Mesenchymal stem cell (in vitro differentiated cells and primary cell): ENCODE results near the gene NOX3.
A peak's percentile ranks its signal among the peaks of the same experiment; 100 is the strongest.

Experiments used
- DNase-seq: peaks from one replicate; pipeline ENCODE4 v3.0.0-alpha.2; 2013
- H2AFZ ChIP-seq: one replicate; pipeline ENCODE4 v1.6.1; 2013; ENCODE audit warnings: low read depth, mild to moderate bottlenecking, control low read depth, inconsistent platforms, low read length, moderate library complexity
- H2AK5ac ChIP-seq: 2 replicates; pipeline ENCODE4 v1.6.1; 2013; ENCODE audit warnings: low read length, moderate library complexity, mild to moderate bottlenecking, inconsistent platforms; ENCODE audit not compliant: severe bottlenecking
- H2BK120ac ChIP-seq: one replicate; pipeline ENCODE4 v1.6.1; 2013; ENCODE audit warnings: low read depth, mild to moderate bottlenecking, inconsistent platforms, low read length, moderate library complexity
- H2BK12ac ChIP-seq, 2 experiments: one replicate each; pipeline ENCODE4 v1.6.1; 2013; ENCODE audit warnings: inconsistent platforms in 2 of 2, low read length in 2 of 2, mild to moderate bottlenecking in 2 of 2, moderate library complexity in 2 of 2, control low read depth in 1 of 2
- H2BK15ac ChIP-seq: one replicate; pipeline ENCODE4 v1.6.1; 2013; ENCODE audit warnings: mild to moderate bottlenecking, low read depth, inconsistent platforms; ENCODE audit not compliant: poor library complexity, severe bottlenecking
- H2BK5ac ChIP-seq: 2 replicates; pipeline ENCODE4 v1.6.1; 2013; ENCODE audit warnings: low read depth, mild to moderate bottlenecking, low read length, control low read depth, inconsistent platforms; ENCODE audit not compliant: poor library complexity, severe bottlenecking
- H3K14ac ChIP-seq, 2 experiments: one replicate each; pipeline ENCODE4 v1.6.1; 2013; ENCODE audit warnings: inconsistent platforms in 2 of 2, low read length in 2 of 2, control low read depth in 1 of 2, mild to moderate bottlenecking in 1 of 2, moderate library complexity in 1 of 2
- H3K18ac ChIP-seq, 2 experiments: one replicate each; pipeline ENCODE4 v1.6.1; 2013; ENCODE audit warnings: inconsistent platforms in 2 of 2, low read length in 2 of 2, control low read depth in 1 of 2, low read depth in 1 of 2, mild to moderate bottlenecking in 1 of 2
- H3K23ac ChIP-seq, 2 experiments: one replicate each; pipeline ENCODE4 v1.6.1; 2013; ENCODE audit warnings: inconsistent platforms in 2 of 2, low read length in 2 of 2, mild to moderate bottlenecking in 2 of 2, moderate library complexity in 2 of 2, control low read depth in 1 of 2
- H3K27ac ChIP-seq: 2 replicates; pipeline ENCODE4 v1.5.1; 2013; ENCODE audit warnings: mild to moderate bottlenecking, moderate library complexity, low read length, control low read depth, inconsistent platforms; ENCODE audit not compliant: poor library complexity, severe bottlenecking
- H3K27me3 ChIP-seq, 2 experiments: 2 replicates each; pipeline versions ENCODE4 v1.6.1 to v1.7.0; 2013; ENCODE audit warnings: low read length in 2 of 2, mild to moderate bottlenecking in 2 of 2, moderate library complexity in 2 of 2, control low read depth in 1 of 2, inconsistent platforms in 1 of 2; ENCODE audit not compliant: control insufficient read depth in 1 of 2, insufficient read depth in 1 of 2
- H3K36me3 ChIP-seq, 2 experiments: 2 replicates each; pipeline versions ENCODE4 v1.6.1 to v1.7.0; 2013; ENCODE audit warnings: low read length in 2 of 2, control low read depth in 1 of 2, inconsistent platforms in 1 of 2, low read depth in 1 of 2, mild to moderate bottlenecking in 1 of 2; ENCODE audit not compliant: insufficient read depth in 2 of 2, control insufficient read depth in 1 of 2
- H3K4ac ChIP-seq, 2 experiments: one replicate each; pipeline ENCODE4 v1.6.1; 2013; ENCODE audit warnings: inconsistent platforms in 2 of 2, low read length in 2 of 2, mild to moderate bottlenecking in 2 of 2, moderate library complexity in 2 of 2, control low read depth in 1 of 2, low read depth in 1 of 2
- H3K4me1 ChIP-seq: 2 replicates; pipeline ENCODE4 v1.6.1; 2013; ENCODE audit warnings: low read depth, low read length, control low read depth; ENCODE audit not compliant: control insufficient read depth, insufficient read depth
- H3K4me2 ChIP-seq: 2 replicates; pipeline ENCODE4 v1.6.1; 2013; ENCODE audit warnings: low read length, mild to moderate bottlenecking, inconsistent platforms; ENCODE audit not compliant: poor library complexity, severe bottlenecking
- H3K4me3 ChIP-seq, 2 experiments: 2 replicates each; pipeline versions ENCODE4 v1.5.1 to v1.7.0; 2013; ENCODE audit warnings: low read length in 2 of 2, mild to moderate bottlenecking in 2 of 2, control low read depth in 1 of 2, low read depth in 1 of 2; ENCODE audit not compliant: insufficient read depth in 1 of 2
- H3K79me1 ChIP-seq: replicated peaks from 2 replicates; pipeline ENCODE4 v1.6.1; 2013; ENCODE audit warnings: mild to moderate bottlenecking, control low read depth, low read length, inconsistent platforms; ENCODE audit not compliant: poor library complexity, severe bottlenecking
- H3K9ac ChIP-seq: 2 replicates; pipeline ENCODE4 v1.7.0; 2013; ENCODE audit warnings: mild to moderate bottlenecking, low read length, moderate library complexity
- H3K9me3 ChIP-seq: 2 replicates; pipeline ENCODE4 v1.7.0; 2013; ENCODE audit warnings: mild to moderate bottlenecking, low read length; ENCODE audit not compliant: control insufficient read depth
- H4K8ac ChIP-seq: one replicate; pipeline ENCODE4 v1.6.1; 2013; ENCODE audit warnings: inconsistent platforms, mild to moderate bottlenecking, low read length, moderate library complexity
- H4K91ac ChIP-seq: one replicate; pipeline ENCODE4 v1.6.1; 2013; ENCODE audit warnings: mild to moderate bottlenecking, low read length, inconsistent platforms
- WGBS: methylation state at CpG from one replicate; pipeline ENCODE4 v1.1.7; 2013; ENCODE audit warnings: mixed read lengths; 5-methylcytosine and 5-hydroxymethylcytosine counted together

The NOX3 gene

DNA sequence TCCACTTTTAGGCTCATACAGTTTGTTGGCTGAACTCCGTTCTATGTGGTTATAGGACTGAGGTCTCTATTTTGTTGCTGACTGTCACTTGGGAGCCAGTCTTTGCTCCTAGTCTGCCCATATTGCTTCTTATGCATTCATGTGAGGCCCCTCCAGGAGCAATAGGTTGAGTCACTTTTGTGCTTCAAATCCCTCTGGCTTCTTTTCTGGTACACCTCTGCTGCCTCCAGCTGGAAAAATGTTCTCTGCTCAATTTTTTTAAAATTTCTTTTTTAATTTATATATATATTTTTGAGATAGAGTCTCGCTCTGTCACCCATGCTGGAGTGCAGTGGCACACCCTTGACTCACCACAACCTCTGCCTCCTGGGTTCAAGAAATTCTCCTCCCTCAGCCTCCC, 42.7 kb upstream of the NOX3 start:
- Histone ChIP-seq H2AK5ac (no peak overlapping the region), H2BK5ac (no peak overlapping the region), H3K36me3 (no peaks in the 10 kb centered on the region), H2BK12ac (no peak overlapping the region), H3K4me1 (no peaks in the 10 kb centered on the region), H3K79me1 (no peaks in the 10 kb centered on the region), H3K4ac (no peak overlapping the region), H2AFZ (no peak overlapping the region), H3K9ac (no peak overlapping the region), H3K27me3 (no peaks in the 10 kb centered on the region), H3K4me3 (no peak overlapping the region), H2BK120ac (no peak overlapping the region), H4K8ac (no peak overlapping the region), H3K18ac (peak overlapping the region in 1 of 2 experiments; percentile 37), H4K91ac (no peak overlapping the region), H3K23ac (no peak overlapping the region), H3K4me2 (no peak overlapping the region), H3K27ac (no peak overlapping the region), H2BK15ac (no peak overlapping the region), H3K14ac (no peak overlapping the region), H3K9me3 (peaks cover 4% of the 10 kb centered on the region)
- WGBS = 100% methylated on average over 2 of the region's 2 CpGs
- DNase-seq = no peak

- H3K18ac ChIP-seq = no peak overlapping the region
- WGBS = 100% methylated on average over 1 of the region's 3 CpGs
- no peak overlapping the region for H3K27ac ChIP-seq
- H2BK15ac ChIP-seq = no peak overlapping the region
- H3K4ac ChIP-seq = no peak overlapping the region
- H2AK5ac ChIP-seq = no peak overlapping the region
- H3K9ac ChIP-seq = no peak overlapping the region
- DNase-seq = no peak
- no peaks in the 10 kb centered on the region for H3K4me1 ChIP-seq
- no peak overlapping the region for H2BK120ac ChIP-seq
- H3K27me3 ChIP-seq = no peaks in the 10 kb centered on the region
- peaks cover under 1% of the 10 kb centered on the region for H3K9me3 ChIP-seq
- no peak overlapping the region for H3K4me3 ChIP-seq
- H4K91ac ChIP-seq = no peak overlapping the region
- no peak overlapping the region for H2BK12ac ChIP-seq
- no peak overlapping the region for H2BK5ac ChIP-seq
- no peak overlapping the region for H2AFZ ChIP-seq
- H3K4me2 ChIP-seq = no peak overlapping the region
- H3K23ac ChIP-seq = no peak overlapping the region
- no peaks in the 10 kb centered on the region for H3K79me1 ChIP-seq
- no peak overlapping the region for H4K8ac ChIP-seq
- no peak overlapping the region for H3K14ac ChIP-seq
- no peaks in the 10 kb centered on the region for H3K36me3 ChIP-seq
Measured at GRCh38 chr6:155497273-155497672, 41.6 kb upstream of the NOX3 start.

DNA sequence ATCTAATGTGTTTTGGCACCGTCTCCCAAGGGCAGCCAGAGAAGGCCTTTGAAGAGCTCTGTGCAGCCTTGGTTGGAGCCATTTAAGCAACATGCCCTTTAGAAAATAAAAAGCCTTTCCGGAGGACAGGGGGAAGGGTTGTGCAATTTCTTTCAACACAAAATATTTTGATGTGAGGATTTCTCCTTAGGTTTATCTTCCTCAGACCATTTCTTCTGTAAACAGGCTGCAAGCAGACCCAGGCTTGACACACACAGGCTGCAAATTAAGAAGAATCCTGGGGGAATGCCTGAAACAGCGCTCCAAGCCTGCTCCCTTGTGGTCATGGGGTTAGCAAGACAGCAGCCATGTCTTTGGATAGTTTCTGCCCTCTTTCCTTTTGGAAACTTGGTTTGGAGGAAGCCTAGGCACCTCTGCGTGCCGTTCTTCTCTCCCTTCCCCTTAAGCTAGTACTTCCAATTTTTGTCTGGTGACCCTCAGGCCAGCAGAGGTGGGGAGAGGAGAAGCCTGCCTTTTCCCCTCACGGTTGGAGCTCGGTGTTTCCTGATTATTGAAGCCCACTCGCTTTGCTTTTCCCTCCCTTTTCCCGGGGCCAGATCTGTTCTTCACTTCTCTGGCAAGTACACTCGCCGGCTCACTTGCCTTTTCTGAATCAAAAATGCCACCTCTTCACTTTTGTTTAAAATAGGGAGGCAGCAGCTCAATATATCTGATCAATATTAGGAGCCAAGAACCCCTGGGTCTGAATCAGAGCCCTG, 39.6 kb upstream of the NOX3 start:
- Histone ChIP-seq H3K14ac (peak overlapping the region; percentile 18 to 19), H4K8ac (peak overlapping the region; percentile 86), H3K79me1 (no peaks in the 10 kb centered on the region), H3K4ac (peak overlapping the region; percentile 86 to 96), H3K9me3 (no peaks in the 10 kb centered on the region), H2AFZ (peak overlapping the region; percentile 36), H3K27ac (no peak overlapping the region), H3K9ac (peak overlapping the region; percentile 82), H3K27me3 (no peaks in the 10 kb centered on the region), H3K36me3 (no peaks in the 10 kb centered on the region), H3K18ac (peak overlapping the region; percentile 70 to 96), H2BK120ac (peak overlapping the region; percentile 99), H2BK5ac (no peak overlapping the region), H3K4me1 (no peaks in the 10 kb centered on the region), H2BK12ac (peak overlapping the region; percentile 93 to 94), H4K91ac (peak overlapping the region; percentile 76), H2AK5ac (peak overlapping the region; percentile 76), H3K23ac (no peak overlapping the region), H2BK15ac (peak overlapping the region; percentile 95), H3K4me3 (no peak overlapping the region), H3K4me2 (no peak overlapping the region)
- DNase-seq = peak; percentile 94
- 71% methylated on average over 10 of the region's 11 CpGs for WGBS

GRCh38 chr6:155493694-155494143, 38.1 kb upstream of the NOX3 start:
- H2BK15ac ChIP-seq = no peak overlapping the region
- no peaks in the 10 kb centered on the region for H3K4me1 ChIP-seq
- peak overlapping the region; percentile 82 for H3K9ac ChIP-seq
- H3K27me3 ChIP-seq = no peaks in the 10 kb centered on the region
- no peak overlapping the region for H3K14ac ChIP-seq
- H3K18ac ChIP-seq = no peak overlapping the region
- H2BK5ac ChIP-seq = no peak overlapping the region
- no peaks in the 10 kb centered on the region for H3K79me1 ChIP-seq
- no peak overlapping the region for H3K4me2 ChIP-seq
- H2AFZ ChIP-seq = no peak overlapping the region
- H3K4me3 ChIP-seq = no peak overlapping the region
- H3K36me3 ChIP-seq = no peaks in the 10 kb centered on the region
- no peak overlapping the region for H2AK5ac ChIP-seq
- no peak overlapping the region for H2BK12ac ChIP-seq
- no peak overlapping the region for H3K23ac ChIP-seq
- DNase-seq = peak; percentile 99
- peak overlapping the region; percentile 83 for H3K27ac ChIP-seq
- WGBS = no CpG with 5 or more reads among the region's 4 CpGs
- no peak overlapping the region for H4K8ac ChIP-seq
- no peak overlapping the region for H4K91ac ChIP-seq
- H2BK120ac ChIP-seq = no peak overlapping the region
- H3K4ac ChIP-seq = no peak overlapping the region
- H3K9me3 ChIP-seq = no peaks in the 10 kb centered on the region
